Measurements from ENCODE around the gene PGRMC2.

GRCh38 chr4:128282516-128282915 is 5.1 kb downstream of the PGRMC2 start:
- TF ChIP-seq POLR2A (IDR thresholded peaks at IDR 0.05; ENCODE audit: low read length) (no peak), GATA1 (IDR thresholded peaks at IDR 0.05; ENCODE audit: low read depth, low read length) (no peak)

Measured in erythroblast (primary cell).